Testis (tissue), 3 donors: ENCODE results near the gene ENG. TPM values are rescaled to one million over a fixed set of nuclear protein-coding genes. Genes with fewer than 3 reads are reported as not detected.

Experiments used
- DNase-seq: peaks from one replicate; pipeline ENCODE4 v3.0.0-alpha.2; 2019
- H3K27ac ChIP-seq, 2 donors: fragments of 200-600 bp; sonication (generic); one replicate each; pipeline ENCODE4 v1.5.1; 2019
- H3K27me3 ChIP-seq: fragments of 200-600 bp; sonication (generic); one replicate; pipeline ENCODE4 v1.5.1; 2019
- H3K36me3 ChIP-seq: fragments of 200-600 bp; sonication (generic); one replicate; pipeline ENCODE4 v1.5.1; 2017; ENCODE audit warnings: low read depth; ENCODE audit errors: missing control alignments
- H3K4me1 ChIP-seq: fragments of 200-600 bp; sonication (generic); one replicate; pipeline ENCODE4 v1.5.1; 2019
- H3K4me3 ChIP-seq, 2 donors: fragments of 200-600 bp; sonication (generic); one replicate each; pipeline ENCODE4 v1.5.1; 2017 to 2019
- H3K9me3 ChIP-seq: fragments of 200-600 bp; sonication (generic); one replicate; pipeline ENCODE4 v1.5.1; 2017
- POLR2A ChIP-seq: fragments of 450-650 bp; IDR thresholded peaks from one replicate; pipeline ENCODE4 v1.6.1; 2017; ENCODE audit warnings: antibody characterized with exemption, mild to moderate bottlenecking, moderate library complexity
- WGBS, 2 donors: methylation state at CpG; one replicate each; pipeline ENCODE4 v1.1.5; 2018; 5-methylcytosine and 5-hydroxymethylcytosine counted together
- intact Hi-C: fragments of 100-400 bp; cut with DNase I; formaldehyde crosslinking; loops from one replicate; pipeline ENCODE4 v1.15.1; 2023; ENCODE audit warnings: low total_unique reads
- polyA plus RNA-seq: library from polyadenylated mRNA; stranded (reverse); fragments of 350-450 nt; fragmentation: Illumina TruSeq; extraction: RNeasy Lipid Tissue Mini Kit (QIAGEN cat#74804); gene quantifications from one replicate; pipeline ENCODE4 v1.2.3, GENCODE V29; 2014; ENCODE audit warnings: low read depth, low replicate concordance; ENCODE audit not compliant: insufficient read depth
- total RNA-seq, 2 donors: library from RNA; depleted of rRNA; stranded (reverse); fragments of >200 nt; gene quantifications; one replicate each; pipeline ENCODE4 v1.2.3, GENCODE V29; 2016
- TF ChIP-seq, protein P1 (sequence below), 3 experiments: fragments of 450-650 bp in 2 of 3; fragments of 200-600 bp in 1 of 3; sonication (generic) in 1 of 3; IDR thresholded peaks; one replicate each; pipeline ENCODE4 v1.5.1; 2016 to 2019; ENCODE audit warnings: antibody characterized with exemption in 3 of 3, mild to moderate bottlenecking in 2 of 3, moderate library complexity in 1 of 3

ENG gene
- total and polyA plus RNA-seq, 3 donors from 2014 or later, result 132 to 214 (median 144) TPM

DNA sequence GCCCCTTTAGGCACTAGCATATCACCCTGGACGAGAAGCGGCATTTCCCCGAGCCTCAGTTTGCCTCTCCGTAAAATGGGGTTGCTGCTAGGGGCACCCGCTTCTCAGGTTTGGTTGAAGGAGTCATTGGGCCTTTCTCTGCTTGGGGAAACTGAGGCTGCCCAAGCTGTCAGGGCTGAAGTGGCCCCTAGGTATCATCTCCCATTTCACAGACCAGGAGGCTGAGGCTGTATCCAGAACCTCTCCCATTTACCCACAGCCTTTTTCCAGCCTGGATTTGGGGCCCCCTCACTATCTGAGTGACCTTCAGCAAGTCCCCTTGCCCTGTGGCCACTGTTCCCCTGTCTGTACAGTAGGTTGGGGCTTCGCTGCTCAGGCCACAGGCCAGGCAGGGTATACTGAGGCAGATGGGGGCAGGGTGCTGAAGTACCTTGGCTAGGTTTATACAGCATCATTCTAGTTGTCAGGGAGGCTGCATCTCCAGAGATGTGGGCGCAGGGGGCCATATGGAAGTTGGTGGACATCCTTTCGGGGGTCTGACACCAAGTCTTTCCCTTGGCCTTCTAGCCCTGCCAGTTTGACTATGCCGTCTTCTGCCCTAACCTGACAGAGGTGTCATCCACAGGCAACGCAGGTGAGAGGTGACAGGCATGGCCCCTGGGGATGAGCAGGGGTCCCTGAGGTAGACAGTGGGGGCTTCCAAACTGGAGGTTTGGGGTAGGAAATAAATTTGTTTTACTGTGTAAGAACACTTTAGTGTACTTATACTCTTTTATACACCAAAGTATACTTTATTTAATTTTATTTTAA is 43.9 kb downstream of the ENG start:
- Histone ChIP-seq H3K9me3 (no peaks in the 10 kb centered on the region), H3K27ac (no peak overlapping the region), H3K36me3 (no peaks in the 10 kb centered on the region), H3K4me3 (peak overlapping the region in 1 of 2 donors; percentile 41), H3K27me3 (no peaks in the 10 kb centered on the region), H3K4me1 (peaks cover 4% of the 10 kb centered on the region)
- TF ChIP-seq, protein P1, sequence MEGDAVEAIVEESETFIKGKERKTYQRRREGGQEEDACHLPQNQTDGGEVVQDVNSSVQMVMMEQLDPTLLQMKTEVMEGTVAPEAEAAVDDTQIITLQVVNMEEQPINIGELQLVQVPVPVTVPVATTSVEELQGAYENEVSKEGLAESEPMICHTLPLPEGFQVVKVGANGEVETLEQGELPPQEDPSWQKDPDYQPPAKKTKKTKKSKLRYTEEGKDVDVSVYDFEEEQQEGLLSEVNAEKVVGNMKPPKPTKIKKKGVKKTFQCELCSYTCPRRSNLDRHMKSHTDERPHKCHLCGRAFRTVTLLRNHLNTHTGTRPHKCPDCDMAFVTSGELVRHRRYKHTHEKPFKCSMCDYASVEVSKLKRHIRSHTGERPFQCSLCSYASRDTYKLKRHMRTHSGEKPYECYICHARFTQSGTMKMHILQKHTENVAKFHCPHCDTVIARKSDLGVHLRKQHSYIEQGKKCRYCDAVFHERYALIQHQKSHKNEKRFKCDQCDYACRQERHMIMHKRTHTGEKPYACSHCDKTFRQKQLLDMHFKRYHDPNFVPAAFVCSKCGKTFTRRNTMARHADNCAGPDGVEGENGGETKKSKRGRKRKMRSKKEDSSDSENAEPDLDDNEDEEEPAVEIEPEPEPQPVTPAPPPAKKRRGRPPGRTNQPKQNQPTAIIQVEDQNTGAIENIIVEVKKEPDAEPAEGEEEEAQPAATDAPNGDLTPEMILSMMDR (IDR thresholded peaks at IDR 0.05), result no peak
- TF ChIP-seq POLR2A, result no peak
- WGBS, 2 donors, result 86 to 95% methylated on average over 7 to 10 of the region's 10 CpGs
- intact Hi-C loops, result no loop called here
- DNase-seq, result no peak

DNA sequence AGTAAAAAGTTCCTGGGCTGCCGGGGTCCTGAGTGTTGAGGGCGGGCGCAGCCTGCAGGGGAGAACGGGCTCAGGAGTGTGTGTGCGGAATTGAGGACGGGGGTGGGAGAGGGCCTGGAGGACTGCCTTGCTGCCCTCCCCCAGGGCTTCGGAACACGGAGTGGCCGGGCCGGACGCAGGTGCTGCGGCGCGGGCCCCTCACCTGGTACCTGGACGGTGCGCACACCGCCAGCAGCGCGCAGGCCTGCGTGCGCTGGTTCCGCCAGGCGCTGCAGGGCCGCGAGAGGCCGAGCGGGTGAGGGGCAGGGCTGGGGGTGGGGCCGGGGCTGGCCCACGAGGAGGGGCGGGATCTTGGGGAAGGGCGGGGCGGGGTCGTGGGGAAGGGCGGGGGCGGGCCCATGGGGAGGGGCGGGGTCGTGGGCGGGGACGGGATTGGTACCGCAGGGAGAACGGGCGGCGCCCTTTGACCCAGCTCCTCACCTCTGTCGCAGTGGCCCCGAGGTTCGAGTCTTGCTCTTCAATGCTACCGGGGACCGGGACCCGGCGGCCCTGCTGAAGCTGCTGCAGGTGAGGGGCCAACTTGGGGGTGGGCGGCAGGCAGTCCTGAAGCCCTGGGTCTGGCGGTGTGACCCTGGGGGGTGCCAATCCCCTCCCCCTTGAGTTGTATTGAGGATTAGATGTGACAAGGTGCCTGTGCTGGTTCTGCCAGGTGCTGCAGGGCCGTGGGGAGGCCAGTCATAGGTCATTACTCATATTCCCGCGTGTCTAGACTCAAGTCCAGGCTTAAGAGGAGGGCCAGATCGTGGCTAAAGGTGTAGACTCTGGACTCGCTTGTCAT is 44.7 kb downstream of the ENG start:
- DNase-seq, result no peak
- H3K4me3 ChIP-seq, result peak overlapping the region in 1 of 2 donors; percentile 41
- H3K9me3 ChIP-seq, result no peaks in the 10 kb centered on the region
- H3K27ac ChIP-seq, result no peak overlapping the region
- no peaks in the 10 kb centered on the region for H3K36me3 ChIP-seq
- WGBS, 2 donors, result 54 to 82% methylated on average over 22 to 49 of the region's 57 CpGs
- H3K4me1 ChIP-seq, result peaks cover 4% of the 10 kb centered on the region
- H3K27me3 ChIP-seq, result no peaks in the 10 kb centered on the region
- TF ChIP-seq, protein P1 (IDR thresholded peaks at IDR 0.05), result no peak
- TF ChIP-seq POLR2A, result no peak
- intact Hi-C loops, result no loop called here

DNA sequence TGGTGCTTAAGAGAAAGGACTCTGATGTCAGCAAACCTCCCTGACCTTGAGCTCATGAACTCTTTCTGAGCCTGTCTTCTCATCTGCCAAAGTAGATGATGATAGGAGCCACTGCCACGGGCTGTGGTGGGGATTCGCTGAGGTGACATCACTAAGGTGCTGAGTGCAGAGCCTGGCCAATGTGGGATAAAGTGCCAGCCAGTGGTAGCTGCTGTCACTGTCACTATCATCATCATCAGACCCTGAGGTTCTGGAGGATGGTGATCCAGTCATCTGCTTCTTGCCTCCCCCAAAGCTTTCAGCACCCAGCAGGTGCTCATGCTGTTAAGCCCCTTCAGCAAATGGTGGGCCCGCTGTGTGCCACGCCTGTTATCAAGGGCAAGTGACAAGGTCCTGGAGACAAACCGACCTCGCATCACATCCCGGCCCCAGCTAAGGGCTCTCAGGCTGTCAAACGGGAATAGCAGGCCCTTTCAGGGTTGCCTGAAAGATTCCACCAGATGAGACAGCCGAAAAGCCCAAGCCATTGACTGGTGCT is 45.4 kb downstream of the ENG start:
- TF ChIP-seq, protein P1 (IDR thresholded peaks at IDR 0.05), result no peak
- TF ChIP-seq POLR2A, result no peak
- Histone ChIP-seq H3K4me1 (peaks cover 9% of the 10 kb centered on the region), H3K9me3 (no peaks in the 10 kb centered on the region), H3K36me3 (no peaks in the 10 kb centered on the region), H3K27ac (no peak overlapping the region), H3K27me3 (no peaks in the 10 kb centered on the region), H3K4me3 (peak overlapping the region in 1 of 2 donors; percentile 41)
- intact Hi-C loops, result no loop called here
- WGBS, 2 donors, result 66 to 67% methylated on average over 6 to 8 of the region's 9 CpGs
- no peak for DNase-seq

DNA sequence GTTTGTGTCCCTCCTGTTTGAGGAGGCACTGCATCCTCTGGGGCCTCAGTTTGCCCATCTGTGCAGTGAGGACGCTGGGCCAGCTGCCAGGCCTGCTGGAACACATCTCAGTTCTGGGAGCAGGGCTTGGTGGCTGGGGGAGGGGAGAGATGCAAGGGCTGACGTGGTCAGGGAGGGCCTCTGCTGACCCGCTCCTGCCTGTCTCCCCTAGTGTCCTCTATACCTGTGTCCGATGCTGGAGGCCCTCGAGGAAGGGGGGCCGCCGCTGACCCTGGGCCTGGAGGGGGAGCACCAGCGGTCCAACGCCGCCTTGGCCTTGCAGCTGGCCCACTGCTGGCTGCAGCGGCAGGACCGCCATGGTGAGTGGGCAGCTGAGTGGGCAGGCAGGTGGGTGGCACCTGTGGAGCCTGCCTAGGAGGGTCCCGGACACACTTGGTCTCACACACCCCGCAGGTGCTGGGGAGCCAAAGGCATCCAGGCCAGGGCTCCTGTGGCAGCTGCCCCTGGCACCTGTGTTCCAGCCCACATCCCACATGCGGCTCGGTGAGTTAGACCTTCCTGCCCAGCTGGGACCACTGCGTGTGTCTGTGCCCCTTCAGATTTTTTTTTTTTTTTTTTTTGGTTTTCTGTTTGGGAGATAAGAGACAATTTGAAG is 46.0 kb downstream of the ENG start:
- Histone ChIP-seq H3K27ac (no peak overlapping the region), H3K9me3 (no peaks in the 10 kb centered on the region), H3K4me3 (no peak overlapping the region), H3K27me3 (no peaks in the 10 kb centered on the region), H3K4me1 (peaks cover 15% of the 10 kb centered on the region), H3K36me3 (no peaks in the 10 kb centered on the region)
- 73 to 84% methylated on average over 4 to 17 of the region's 17 CpGs for WGBS, 2 donors
- TF ChIP-seq, protein P1 (IDR thresholded peaks at IDR 0.05), result no peak
- TF ChIP-seq POLR2A, result no peak
- intact Hi-C loops, result no loop called here
- DNase-seq, result no peak
